ENCODE measurements around the gene TRIM54. TPM values are rescaled to one million over a fixed set of nuclear protein-coding genes. Genes with fewer than 3 reads are reported as not detected.
A peak's percentile ranks its signal among the peaks of the same experiment; 100 is the strongest.
"Not testable (repeated sequence)": the region's sequence is repeated elsewhere in the genome, so short reads cannot be mapped to it uniquely, and the experiment has no call there.

The TRIM54 gene
- total and polyA plus RNA-seq, 9 donors = 0.12 to 0.72 (median 0.28) TPM; not detected in 3

DNA sequence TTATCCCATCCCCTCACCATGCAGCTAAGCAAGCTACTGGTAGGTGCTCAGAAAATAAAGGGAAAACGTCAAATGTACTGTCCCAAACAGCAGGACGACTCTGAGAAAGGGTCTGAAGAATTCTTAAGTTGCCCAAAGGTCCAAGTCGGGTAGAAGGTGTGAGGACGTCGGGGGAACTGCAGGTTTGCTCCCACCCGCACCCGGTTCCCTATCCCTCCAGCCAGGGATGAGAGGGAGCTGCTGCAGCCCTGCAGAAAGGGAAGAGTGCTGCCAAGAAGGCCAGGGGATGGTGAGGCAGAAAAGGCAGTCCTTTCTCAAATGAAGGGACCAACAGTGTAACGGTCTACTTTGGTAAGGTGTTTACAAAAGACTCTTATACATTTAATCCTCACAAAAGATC lies 32.9 kb downstream of the TRIM54 start:
- Histone ChIP-seq H3K27me3 (no peaks in the 10 kb centered on the region), H3K4me1 (ENCODE audit: insufficient read depth) (no peaks in the 10 kb centered on the region), H3K9me3 (no peaks in the 10 kb centered on the region), H3K36me3 (no peaks in the 10 kb centered on the region), H3K4me3 (no peak overlapping the region), H3K27ac (no peak overlapping the region)
- TF ChIP-seq EP300 (IDR thresholded peaks at IDR 0.05) (no peak), CTCF (IDR thresholded peaks at IDR 0.05) (no peak), POLR2A (IDR thresholded peaks at IDR 0.05) (no peak)
- intact Hi-C loops (cut with DNase I) = no loop called here
- 68 to 75% (median 72%) methylated on average over 8 of the region's 8 CpGs for WGBS, 3 donors
- DNase-seq = no peak

DNA sequence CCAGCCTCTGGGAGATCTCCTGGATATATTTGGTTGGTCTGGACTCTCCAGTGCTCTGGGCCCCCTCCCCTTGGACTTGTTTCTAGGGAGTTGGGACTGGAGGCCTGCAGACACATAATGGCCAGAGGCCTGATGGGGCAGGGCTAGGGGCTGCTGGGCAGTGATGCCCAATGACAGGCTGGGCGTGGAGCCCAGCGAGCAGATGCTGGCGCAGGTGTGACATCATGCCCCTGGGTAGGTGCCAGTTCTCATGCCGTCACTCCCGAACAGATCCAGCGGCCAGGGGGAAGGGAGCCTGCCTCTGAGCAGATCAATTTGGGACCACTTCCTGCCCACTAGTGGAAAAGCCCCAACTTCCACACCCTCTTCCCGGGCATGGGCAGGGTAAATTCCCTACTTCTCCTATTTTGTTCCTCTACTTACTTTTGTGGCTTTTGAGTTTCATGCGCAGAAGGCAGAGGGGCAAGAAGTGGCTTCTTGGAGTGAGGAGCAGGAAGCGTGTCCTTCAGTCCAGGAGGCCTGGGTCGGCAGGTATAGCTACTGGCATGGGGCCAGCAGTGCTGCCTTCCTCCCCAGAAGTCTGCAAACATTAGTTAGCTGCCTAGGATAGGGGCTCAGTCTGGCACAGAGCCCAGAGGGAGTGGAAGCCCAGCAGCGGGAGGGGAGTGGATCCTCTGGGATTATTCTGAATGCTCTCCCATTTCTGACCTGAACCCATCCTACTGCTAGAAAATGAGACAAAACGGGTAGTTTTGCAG lies 34.6 kb downstream of the TRIM54 start:
- no peak for DNase-seq
- no peaks in the 10 kb centered on the region for H3K27me3 ChIP-seq
- no peaks in the 10 kb centered on the region for H3K36me3 ChIP-seq
- no peak overlapping the region for H3K4me3 ChIP-seq
- no peaks in the 10 kb centered on the region for H3K9me3 ChIP-seq
- H3K4me1 ChIP-seq (ENCODE audit: insufficient read depth) = no peaks in the 10 kb centered on the region
- no peak for TF ChIP-seq EP300 (IDR thresholded peaks at IDR 0.05)
- TF ChIP-seq POLR2A (IDR thresholded peaks at IDR 0.05) = no peak
- TF ChIP-seq CTCF (IDR thresholded peaks at IDR 0.05) = no peak
- WGBS, 3 donors = 68 to 77% (median 72%) methylated on average over 10 to 12 of the region's 12 CpGs
- intact Hi-C loops (cut with DNase I) = no loop called here
- no peak overlapping the region for H3K27ac ChIP-seq

DNA sequence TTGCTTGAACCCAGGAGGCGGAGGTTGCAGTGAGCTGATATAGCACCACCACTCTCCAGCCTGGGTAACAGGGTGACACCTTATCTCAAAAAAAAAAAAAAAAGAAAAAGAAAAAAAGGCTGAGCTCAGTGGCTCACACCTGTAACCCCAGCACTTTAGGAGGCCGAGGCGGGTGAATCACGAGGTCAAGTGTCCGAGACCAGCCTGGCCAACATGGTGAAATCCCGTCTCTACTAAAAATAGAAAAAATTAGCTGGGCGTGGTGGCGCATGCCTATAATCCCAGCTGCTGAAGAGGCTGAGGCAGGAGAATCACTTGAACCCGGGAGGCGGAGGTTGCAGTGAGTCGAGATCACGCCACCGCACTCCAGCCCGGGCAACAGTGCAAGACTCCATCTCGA lies 37.6 kb downstream of the TRIM54 start:
- DNase-seq; intact Hi-C loops (cut with DNase I); H3K27ac ChIP-seq; H3K4me3 ChIP-seq; H3K36me3 ChIP-seq; H3K27me3 ChIP-seq; H3K9me3 ChIP-seq: not testable (repeated sequence)
- 93 to 96% (median 94%) methylated on average over 15 of the region's 15 CpGs for WGBS, 3 donors
- peaks cover 13% of the 10 kb centered on the region for H3K4me1 ChIP-seq (ENCODE audit: insufficient read depth)

- H3K9me3 ChIP-seq = no peaks in the 10 kb centered on the region
- intact Hi-C loops (cut with DNase I) = no loop called here
- no peak for TF ChIP-seq EP300 (IDR thresholded peaks at IDR 0.05)
- TF ChIP-seq POLR2A (IDR thresholded peaks at IDR 0.05) = no peak
- no peak for TF ChIP-seq CTCF (IDR thresholded peaks at IDR 0.05)
- DNase-seq = peak in 4 of 5 donors; percentile 28 to 64 (median 48)
- no peaks in the 10 kb centered on the region for H3K27me3 ChIP-seq
- peaks cover 13% of the 10 kb centered on the region for H3K4me1 ChIP-seq (ENCODE audit: insufficient read depth)
- 52 to 55% (median 53%) methylated on average over 8 of the region's 8 CpGs for WGBS, 3 donors
- H3K27ac ChIP-seq = no peak overlapping the region
- no peak overlapping the region for H3K4me3 ChIP-seq
- H3K36me3 ChIP-seq = no peaks in the 10 kb centered on the region
These were observed 38.8 kb downstream of the TRIM54 start for GRCh38 chr2:27320958-27321543.

GRCh38 chr2:27322301-27322765 lies 40.1 kb downstream of the TRIM54 start:
- Histone ChIP-seq H3K4me1 (ENCODE audit: insufficient read depth) (peaks cover 13% of the 10 kb centered on the region), H3K9me3 (no peaks in the 10 kb centered on the region), H3K4me3 (peak overlapping the region; percentile 62), H3K36me3 (no peaks in the 10 kb centered on the region), H3K27me3 (no peaks in the 10 kb centered on the region), H3K27ac (peak overlapping the region in 1 of 2 donors; percentile 56)
- 2 to 7% (median 3%) methylated on average over 9 to 10 of the region's 10 CpGs for WGBS, 3 donors
- peak in 2 of 5 donors; percentile 36 to 47 for DNase-seq
- intact Hi-C loops (cut with DNase I) = no loop called here
- TF ChIP-seq POLR2A (IDR thresholded peaks at IDR 0.05) = no peak
- no peak for TF ChIP-seq CTCF (IDR thresholded peaks at IDR 0.05)
- TF ChIP-seq EP300 (IDR thresholded peaks at IDR 0.05) = no peak

Data from ovary (tissue), 9 donors.